SK-N-SH (cell line): ENCODE measurements around the gene CCDC14.

Experiments used
- CTCF ChIP-seq: fragments of 200-600 bp; sonication (generic); IDR thresholded peaks from 2 replicates; pipeline ENCODE4 v1.6.1; 2017; ENCODE audit warnings: antibody characterized with exemption, mild to moderate bottlenecking, moderate library complexity
- EZH2phosphoT487 ChIP-seq: fragments of 200-600 bp; sonication (generic); IDR thresholded peaks from 2 replicates; pipeline ENCODE4 v1.6.1; 2017; ENCODE audit warnings: low read depth, mixed run types, mild to moderate bottlenecking, antibody characterized with exemption, moderate library complexity, borderline replicate concordance

- TF ChIP-seq CTCF (no peak), EZH2phosphoT487 (no peak)
These were observed 51.2 kb downstream of the CCDC14 start for GRCh38 chr3:123909785-123910184.
